HepG2 (cell line): Measurements from ENCODE around the gene GPER1. TPM values are rescaled to one million over a fixed set of nuclear protein-coding genes. Genes with fewer than 3 reads are reported as not detected.
A peak's percentile ranks its signal among the peaks of the same experiment; 100 is the strongest.

Experiments used
- ATAC-seq: fragments of 200-7000 bp; cut with Tn5 transposase; 3 replicates; pipeline ENCODE4 v1.9.1; 2020; ENCODE audit warnings: mild to moderate bottlenecking, moderate library complexity
- BruUV-seq: library from RNA; stranded (reverse); fragments of 400-500 nt; replicated peaks from 2 replicates; lab custom pipeline; 2021; lab: Mats Ljungman, UMichigan
- CTCF ChIA-PET: fragments of 300-600 bp; formaldehyde crosslinking; extraction: SDS; loops from one replicate; lab custom pipeline; 2021; ENCODE audit warnings: low total read pairs, inconsistent platforms, low intra/inter-chr PET ratio; lab: Yijun Ruan, JAX
- POLR2A ChIA-PET: fragments of 350-600 bp; sonication (Branson Sonifier 250); formaldehyde crosslinking; loops from one replicate; lab custom pipeline; 2020; ENCODE audit warnings: antibody characterized with exemption, inconsistent platforms; lab: Yijun Ruan, JAX
- DNase-seq: peaks from one replicate; pipeline ENCODE4 v3.0.0-alpha.2; 2015; ENCODE audit warnings: low spot score
- FAIRE-seq: peaks from 3 replicates; lab custom pipeline; 2011; peaks lifted over from hg19 to GRCh38; lab: Jason Lieb, UNC
- H2AFZ ChIP-seq: one replicate; pipeline ENCODE4 v1.6.1; 2011; ENCODE audit warnings: low read length, inconsistent platforms
- H3K27ac ChIP-seq: fragments of 300-600 bp; 3 replicates; pipeline ENCODE4 v1.8.0; 2011; ENCODE audit warnings: mixed run types, mild to moderate bottlenecking, mixed read lengths, low read length, inconsistent platforms; ENCODE audit not compliant: insufficient read depth; ENCODE audit errors: extremely low read length
- H3K27me3 ChIP-seq, 2 experiments: fragments of 200-600 bp in 1 of 2; 2 replicates in 1 of 2; 3 replicates in 1 of 2; pipeline versions ENCODE4 v1.6.0 to v1.8.0; 2011; ENCODE audit warnings: low read length in 2 of 2, mild to moderate bottlenecking in 2 of 2, moderate library complexity in 2 of 2, inconsistent platforms in 1 of 2; ENCODE audit not compliant: insufficient read depth in 2 of 2, control insufficient read depth in 1 of 2
- H3K36me3 ChIP-seq, 2 experiments: fragments of 200-600 bp in 1 of 2; replicated peaks in 1 of 2; 2 replicates in 1 of 2; 3 replicates in 1 of 2; pipeline versions ENCODE4 v1.5.1 to v1.8.0; 2011; ENCODE audit warnings: low read length in 2 of 2, inconsistent platforms in 1 of 2; ENCODE audit not compliant: insufficient read depth in 2 of 2, control insufficient read depth in 1 of 2
- H3K4me1 ChIP-seq: 2 replicates; pipeline ENCODE4 v1.5.1; 2012; ENCODE audit warnings: low read length, inconsistent platforms; ENCODE audit not compliant: insufficient read depth
- H3K4me2 ChIP-seq: 2 replicates; pipeline ENCODE4 v1.6.0; 2011; ENCODE audit warnings: low read depth, low read length, inconsistent platforms
- H3K4me3 ChIP-seq, 3 experiments: fragments of 200-600 bp in 1 of 3; sonication (generic), shearing (Covaris generic) in 1 of 3; replicated peaks in 1 of 3; 2 replicates each; pipeline ENCODE4 v1.5.1; 2011 to 2016; ENCODE audit warnings: low read length in 3 of 3, inconsistent platforms in 2 of 3, low read depth in 2 of 3, mild to moderate bottlenecking in 2 of 3, control low read depth in 1 of 3, mixed read lengths in 1 of 3; ENCODE audit not compliant: insufficient read depth in 1 of 3
- H3K79me2 ChIP-seq: one replicate; pipeline ENCODE4 v1.6.1; 2011; ENCODE audit warnings: low read length, inconsistent platforms; ENCODE audit not compliant: insufficient read depth
- H3K9ac ChIP-seq: 2 replicates; pipeline ENCODE4 v1.6.0; 2011; ENCODE audit warnings: mild to moderate bottlenecking, low read depth, low read length, inconsistent platforms; ENCODE audit not compliant: insufficient read depth
- H3K9me3 ChIP-seq: 2 replicates; pipeline ENCODE4 v1.5.1; 2012; ENCODE audit warnings: mild to moderate bottlenecking, low read length
- H4K20me1 ChIP-seq: 2 replicates; pipeline ENCODE4 v1.6.0; 2011; ENCODE audit warnings: inconsistent platforms, mild to moderate bottlenecking, low read length, moderate library complexity; ENCODE audit not compliant: insufficient read depth
- DMAP1 ChIP-seq: IDR thresholded peaks from 2 replicates; pipeline ENCODE4 v1.6.1; 2016
- ISL2 ChIP-seq: sonication (generic); formaldehyde crosslinking; IDR thresholded peaks from 2 replicates; pipeline ENCODE4 v1.5.0; 2020; ENCODE audit warnings: missing genetic modification reagents
- MIER3 ChIP-seq: IDR thresholded peaks from 2 replicates; pipeline ENCODE4 v1.6.1; 2016; ENCODE audit warnings: missing compliant biosample characterization, borderline replicate concordance
- SP4 ChIP-seq: sonication (generic); formaldehyde crosslinking; IDR thresholded peaks from 2 replicates; pipeline ENCODE4 v1.8.1; 2023; ENCODE audit warnings: mild to moderate bottlenecking, missing genetic modification reagents
- TBX2 ChIP-seq: sonication (generic); formaldehyde crosslinking; IDR thresholded peaks from 2 replicates; pipeline ENCODE4 v1.5.0; 2020; ENCODE audit warnings: missing genetic modification reagents, mild to moderate bottlenecking, borderline replicate concordance
- ZKSCAN5 ChIP-seq: sonication (generic); formaldehyde crosslinking; IDR thresholded peaks from 2 replicates; pipeline ENCODE4 v1.5.1; 2020; ENCODE audit warnings: mild to moderate bottlenecking, missing genetic modification reagents
- ZNF782 ChIP-seq: sonication (generic); formaldehyde crosslinking; IDR thresholded peaks from 2 replicates; pipeline ENCODE4 v1.4.0; 2020; ENCODE audit warnings: missing genetic modification reagents, mild to moderate bottlenecking, borderline replicate concordance
- WGBS: methylation state at CpG from one replicate; pipeline ENCODE4 v1.1.6; 2017; ENCODE audit warnings: low lambda C conversion rate; 5-methylcytosine and 5-hydroxymethylcytosine counted together
- in situ Hi-C: cut with HindIII; loops from 2 replicates; pipeline ENCODE4 v1.10.0; 2017; ENCODE audit warnings: low pct_unique_long_range_greater_than_20kb; ENCODE audit not compliant: extremely low pct_ligation_motif_present
- intact Hi-C: fragments of 100-400 bp; cut with micrococcal nuclease; formaldehyde crosslinking; loops from one replicate; pipeline ENCODE4 v1.10.0; 2022; ENCODE audit not compliant: unreplicated experiment
- polyA plus RNA-seq, 8 experiments: library from polyadenylated mRNA; depleted of rRNA in 3 of 8; stranded (reverse) in 7 of 8; unstranded in 1 of 8; fragments of >200 nt; fragmentation: Illumina TruSeq in 4 of 8; extraction: Trizol in 4 of 8; gene quantifications; 2 replicates each; pipeline versions ENCODE4 v1.2.1 to v1.2.3, GENCODE V29; 2011 to 2016; ENCODE audit warnings: low read depth in 4 of 8, missing spikeins in 1 of 8, mixed read lengths in 1 of 8; ENCODE audit not compliant: insufficient read depth in 1 of 8
- total RNA-seq, 5 experiments: library from RNA; depleted of rRNA; stranded (reverse); fragments of >200 nt; fragmentation: Illumina TruSeq; extraction: Trizol; gene quantifications; 2 replicates each; pipeline ENCODE4 v1.2.3, GENCODE V29; 2016; ENCODE audit warnings: low read depth in 1 of 5
- TF ChIP-seq, protein P1 (sequence below): IDR thresholded peaks from 2 replicates; pipeline ENCODE4 v1.6.1; 2016
- TF ChIP-seq, protein P2 (sequence below): sonication (generic); formaldehyde crosslinking; IDR thresholded peaks from 2 replicates; pipeline ENCODE4 v1.8.0; 2022; ENCODE audit warnings: mild to moderate bottlenecking, missing genetic modification reagents, borderline replicate concordance

The GPER1 gene
- total and polyA plus RNA-seq, 2 of the 13 experiments (the other 11 are each of a cell fraction or from before 2014, with no cell fraction given): 12.7 to 19.7 TPM

DNA sequence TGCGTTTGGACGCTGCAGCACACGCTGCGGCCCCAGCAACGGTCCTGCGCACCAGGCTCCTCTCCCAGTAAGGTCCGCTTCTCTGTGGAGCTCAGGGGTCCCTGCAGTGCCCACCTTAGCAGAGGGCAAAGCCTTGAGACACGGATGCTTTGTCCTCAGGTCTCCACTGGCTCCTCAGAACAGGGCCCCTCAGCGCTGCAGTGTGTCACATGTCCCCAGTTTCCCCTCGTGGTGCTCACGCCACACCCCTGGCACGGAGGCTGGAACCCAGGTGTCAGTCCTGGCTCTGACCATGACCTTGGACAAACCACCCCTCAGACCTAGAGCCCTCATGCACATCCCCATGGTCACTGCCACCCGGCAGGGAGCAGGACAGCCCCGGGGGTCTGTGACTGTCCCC, 19.9 kb upstream of the GPER1 start:
- no peaks in the 10 kb centered on the region for H3K27me3 ChIP-seq

More for the DNA sequence above, 19.9 kb upstream of the GPER1 start:
- Histone ChIP-seq H3K4me2 (peak overlapping the region; percentile 24; the same call in 1 of the 2 replicates), H4K20me1 (no peaks in the 10 kb centered on the region), H3K4me3 (no peak overlapping the region), H3K4me1 (peaks cover 34% of the 10 kb centered on the region), H3K9ac (no peak overlapping the region), H3K79me2 (no peaks in the 10 kb centered on the region), H3K36me3 (peaks cover 0 to 4% of the 10 kb centered on the region in 2 experiments; a peak in 2 of 5 replicates), H3K27ac (no peak overlapping the region), H3K9me3 (no peaks in the 10 kb centered on the region), H2AFZ (no peak overlapping the region)
- in situ Hi-C loops (loop anchor here (5.0 kb wide), 1 partner anchor 76 kb away; no protein-coding TSS in a partner anchor), intact Hi-C loops (no loop called here)
- DNase-seq (no peak), ATAC-seq (no peak), FAIRE-seq (no peak)
- CTCF ChIA-PET: interaction anchor here (1.5 kb wide), 1 partner anchor 75 kb away, joined by 4 read pairs; no protein-coding TSS in a partner anchor
- TF ChIP-seq, protein P1, sequence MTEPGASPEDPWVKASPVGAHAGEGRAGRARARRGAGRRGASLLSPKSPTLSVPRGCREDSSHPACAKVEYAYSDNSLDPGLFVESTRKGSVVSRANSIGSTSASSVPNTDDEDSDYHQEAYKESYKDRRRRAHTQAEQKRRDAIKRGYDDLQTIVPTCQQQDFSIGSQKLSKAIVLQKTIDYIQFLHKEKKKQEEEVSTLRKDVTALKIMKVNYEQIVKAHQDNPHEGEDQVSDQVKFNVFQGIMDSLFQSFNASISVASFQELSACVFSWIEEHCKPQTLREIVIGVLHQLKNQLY: no peak
- TF ChIP-seq DMAP1: no peak
- TF ChIP-seq ZNF782: no peak
- TF ChIP-seq ZKSCAN5 (CRISPR knock-in tag): no peak
- TF ChIP-seq TBX2 (CRISPR knock-in tag): no peak
- TF ChIP-seq SP4 (CRISPR knock-in tag): no peak
- no peak for TF ChIP-seq MIER3 (CRISPR knock-in tag)
- TF ChIP-seq, protein P2, sequence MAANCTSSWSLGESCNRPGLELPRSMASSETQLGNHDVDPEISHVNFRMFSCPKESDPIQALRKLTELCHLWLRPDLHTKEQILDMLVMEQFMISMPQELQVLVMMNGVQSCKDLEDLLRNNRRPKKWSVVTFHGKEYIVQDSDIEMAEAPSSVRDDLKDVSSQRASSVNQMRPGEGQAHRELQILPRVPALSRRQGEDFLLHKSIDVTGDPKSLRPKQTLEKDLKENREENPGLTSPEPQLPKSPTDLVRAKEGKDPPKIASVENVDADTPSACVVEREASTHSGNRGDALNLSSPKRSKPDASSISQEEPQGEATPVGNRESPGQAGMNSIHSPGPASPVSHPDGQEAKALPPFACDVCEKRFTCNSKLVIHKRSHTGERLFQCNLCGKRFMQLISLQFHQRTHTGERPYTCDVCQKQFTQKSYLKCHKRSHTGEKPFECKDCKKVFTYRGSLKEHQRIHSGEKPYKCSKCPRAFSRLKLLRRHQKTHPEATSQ: no peak
- no peak for TF ChIP-seq ISL2 (CRISPR knock-in tag)
- WGBS: 80% methylated on average over 2 of the region's 14 CpGs
- POLR2A ChIA-PET: interaction anchor here (0.9 to 1.2 kb wide), 5 partner anchors 23 to 90 kb away, joined by 3 to 8 read pairs (median 3); no protein-coding TSS in a partner anchor
- BruUV-seq: no TSS peak
